Activated CD8-positive, alpha-beta memory T cell treated with anti-CD3 and anti-CD28 coated beads, Interleukin-2, amount 50 U/mL, for 1 hour (primary cell): ENCODE measurements around the gene ERBB2.
"Not testable (repeated sequence)": the region's sequence is repeated elsewhere in the genome, so short reads cannot be mapped to it uniquely, and the experiment has no call there.

Experiments
- DNase-seq: peaks from one replicate; pipeline ENCODE4 v3.0.0-alpha.2; 2020; ENCODE audit errors: extremely low read depth

The ERBB2 gene

DNA sequence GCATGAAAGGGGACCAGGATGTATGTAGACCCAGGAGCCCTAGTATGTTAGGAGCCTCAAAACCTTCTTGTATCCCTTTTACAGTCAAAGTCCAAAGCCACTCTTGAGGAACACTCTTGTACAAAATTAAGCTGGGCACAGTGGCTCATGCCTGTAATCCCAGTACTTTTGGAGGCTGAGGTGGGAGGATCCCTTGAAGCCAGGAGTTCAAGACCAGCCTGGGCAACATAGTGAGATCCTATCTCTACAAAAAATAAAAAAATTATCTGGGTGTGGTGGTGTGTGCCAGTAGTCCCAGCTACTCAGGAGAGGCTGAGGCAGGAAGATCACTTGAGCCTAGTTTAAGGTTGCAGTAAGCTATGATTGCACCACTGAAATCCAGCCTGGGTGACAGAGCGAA is 26.1 kb downstream of the ERBB2 start:
- not testable (repeated sequence) for DNase-seq

DNA sequence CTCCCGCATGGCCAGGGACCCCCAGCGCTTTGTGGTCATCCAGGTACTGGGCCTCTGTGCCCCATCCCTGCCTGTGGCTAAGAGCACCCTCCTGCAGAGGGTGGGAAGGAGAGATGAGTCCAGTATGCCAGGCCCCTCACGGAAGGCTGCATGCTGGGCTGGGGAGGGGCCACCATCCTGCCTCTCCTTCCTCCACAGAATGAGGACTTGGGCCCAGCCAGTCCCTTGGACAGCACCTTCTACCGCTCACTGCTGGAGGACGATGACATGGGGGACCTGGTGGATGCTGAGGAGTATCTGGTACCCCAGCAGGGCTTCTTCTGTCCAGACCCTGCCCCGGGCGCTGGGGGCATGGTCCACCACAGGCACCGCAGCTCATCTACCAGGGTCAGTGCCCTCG is 26.8 kb downstream of the ERBB2 start:
- DNase-seq: no peak

DNA sequence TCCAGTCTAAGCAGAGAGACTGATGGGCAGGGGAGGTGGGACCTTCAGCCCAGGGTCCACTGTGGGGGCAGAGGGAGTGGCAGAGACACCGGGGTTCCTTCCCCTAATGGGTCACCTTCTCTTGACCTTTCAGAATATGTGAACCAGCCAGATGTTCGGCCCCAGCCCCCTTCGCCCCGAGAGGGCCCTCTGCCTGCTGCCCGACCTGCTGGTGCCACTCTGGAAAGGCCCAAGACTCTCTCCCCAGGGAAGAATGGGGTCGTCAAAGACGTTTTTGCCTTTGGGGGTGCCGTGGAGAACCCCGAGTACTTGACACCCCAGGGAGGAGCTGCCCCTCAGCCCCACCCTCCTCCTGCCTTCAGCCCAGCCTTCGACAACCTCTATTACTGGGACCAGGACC is 27.7 kb downstream of the ERBB2 start:
- no peak for DNase-seq

DNA sequence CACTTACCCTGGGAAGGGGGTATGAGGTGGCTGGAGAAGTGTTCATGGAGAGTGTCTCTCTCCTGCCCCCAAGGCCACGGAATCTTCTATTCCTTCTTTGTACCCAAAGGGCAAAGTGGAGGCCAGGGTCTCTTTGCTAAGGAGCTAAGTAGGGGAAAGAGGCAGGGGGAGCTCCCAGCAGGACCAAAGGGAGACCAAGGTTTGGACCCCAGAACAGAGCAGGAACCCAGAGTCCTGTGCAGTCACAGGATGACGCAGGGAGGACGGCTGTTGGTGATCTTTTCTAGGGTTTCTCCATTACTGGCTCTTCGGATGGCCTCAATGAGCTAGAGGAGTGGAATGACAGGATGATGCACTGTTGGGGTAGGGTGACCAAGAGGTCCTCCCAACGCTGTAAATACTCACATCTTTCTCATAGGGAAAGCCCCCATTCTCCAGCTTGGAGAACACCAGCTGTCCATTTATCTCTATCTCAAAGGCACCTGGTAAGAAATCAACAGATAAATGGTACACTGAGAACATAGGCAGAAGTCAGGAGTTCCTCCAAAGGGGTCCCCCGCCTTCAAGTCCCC is 29.5 kb downstream of the ERBB2 start:
- DNase-seq: no peak

DNA sequence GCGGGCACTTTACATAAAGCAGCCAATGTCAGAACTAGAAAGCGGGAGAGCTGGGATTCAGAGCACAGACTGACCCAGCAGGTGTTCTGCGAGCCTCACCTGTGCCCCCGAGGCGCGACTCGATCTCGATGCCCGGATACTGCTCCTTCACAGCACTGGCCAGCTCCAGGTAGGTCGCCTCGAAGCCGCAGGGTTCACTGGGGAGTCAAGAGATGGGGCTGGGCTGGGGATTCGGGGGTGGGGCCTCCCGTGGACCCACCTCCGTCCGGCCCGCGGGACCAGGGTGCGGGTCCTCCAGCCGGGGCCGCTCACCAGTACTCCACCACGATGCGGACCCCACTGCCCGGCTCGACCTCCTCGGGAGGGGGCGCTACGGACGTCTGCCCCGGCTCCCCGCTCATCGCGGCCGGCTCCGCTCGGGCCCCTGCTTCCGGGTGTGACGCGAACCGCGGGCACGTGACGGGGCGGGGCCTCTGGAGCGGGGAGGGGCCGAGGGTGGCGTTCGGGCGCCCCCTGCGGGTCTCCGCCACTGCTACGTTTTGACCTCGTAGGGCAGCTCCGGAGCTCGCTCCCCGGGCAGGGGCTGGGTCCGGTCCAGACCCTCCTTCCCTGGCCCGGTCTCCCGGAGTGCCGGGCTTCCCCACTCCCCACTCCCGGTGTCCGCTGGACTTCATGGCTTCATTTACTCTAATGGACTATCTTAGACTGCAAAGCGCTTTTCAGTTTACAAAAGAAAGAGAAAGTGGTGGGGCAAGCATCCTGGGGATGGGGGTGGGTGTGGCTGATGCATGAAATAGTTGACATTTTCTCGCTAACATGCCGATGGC is 30.4 kb downstream of the ERBB2 start, which contains the start of gene MIEN1:
Gene MIEN1, minus strand, starts transcription at position 438 of the 827 bp plus-strand sequence. Its CDS starts 37 bp downstream, at position 401.
- peak; percentile 77 for DNase-seq

DNA sequence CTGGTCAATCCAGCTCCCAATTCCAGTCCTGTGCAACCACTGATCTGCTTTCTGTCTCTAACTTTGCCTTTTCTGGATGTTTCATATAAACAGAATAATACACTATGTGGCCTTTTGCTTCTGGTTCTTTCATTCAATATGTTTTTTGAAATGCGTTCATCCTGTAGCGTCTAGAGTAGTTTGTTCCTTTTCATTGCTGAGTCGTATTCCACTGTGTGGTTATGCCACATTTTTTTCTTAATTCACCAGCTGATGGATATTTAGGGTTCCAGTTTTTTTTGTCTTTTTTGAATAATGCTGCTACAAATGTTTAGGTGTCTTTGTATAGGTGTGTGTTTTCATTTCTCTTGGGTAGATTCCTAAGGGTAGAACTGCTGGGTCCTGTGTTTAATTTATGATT is 32.7 kb downstream of the ERBB2 start:
- no peak for DNase-seq

DNA sequence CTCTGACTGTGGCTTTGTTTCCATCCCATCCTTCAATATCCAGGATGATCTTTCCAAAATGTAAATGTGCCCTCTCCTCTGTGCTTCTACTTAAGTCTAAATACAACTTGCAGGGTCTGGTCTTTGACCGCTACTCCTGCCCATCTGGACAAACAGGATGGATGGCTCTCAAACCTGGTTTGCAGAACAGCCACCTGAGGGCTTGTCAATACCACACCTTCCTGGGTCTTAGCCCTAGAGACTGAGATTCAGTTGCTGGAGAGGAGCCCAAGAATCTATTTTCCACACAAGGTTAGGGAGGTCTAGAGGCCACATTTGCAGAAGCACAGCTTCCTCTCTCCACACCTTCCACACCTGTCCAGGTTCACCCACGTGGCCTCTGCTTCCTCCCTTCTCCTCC is 36.0 kb downstream of the ERBB2 start:
- DNase-seq: no peak

DNA sequence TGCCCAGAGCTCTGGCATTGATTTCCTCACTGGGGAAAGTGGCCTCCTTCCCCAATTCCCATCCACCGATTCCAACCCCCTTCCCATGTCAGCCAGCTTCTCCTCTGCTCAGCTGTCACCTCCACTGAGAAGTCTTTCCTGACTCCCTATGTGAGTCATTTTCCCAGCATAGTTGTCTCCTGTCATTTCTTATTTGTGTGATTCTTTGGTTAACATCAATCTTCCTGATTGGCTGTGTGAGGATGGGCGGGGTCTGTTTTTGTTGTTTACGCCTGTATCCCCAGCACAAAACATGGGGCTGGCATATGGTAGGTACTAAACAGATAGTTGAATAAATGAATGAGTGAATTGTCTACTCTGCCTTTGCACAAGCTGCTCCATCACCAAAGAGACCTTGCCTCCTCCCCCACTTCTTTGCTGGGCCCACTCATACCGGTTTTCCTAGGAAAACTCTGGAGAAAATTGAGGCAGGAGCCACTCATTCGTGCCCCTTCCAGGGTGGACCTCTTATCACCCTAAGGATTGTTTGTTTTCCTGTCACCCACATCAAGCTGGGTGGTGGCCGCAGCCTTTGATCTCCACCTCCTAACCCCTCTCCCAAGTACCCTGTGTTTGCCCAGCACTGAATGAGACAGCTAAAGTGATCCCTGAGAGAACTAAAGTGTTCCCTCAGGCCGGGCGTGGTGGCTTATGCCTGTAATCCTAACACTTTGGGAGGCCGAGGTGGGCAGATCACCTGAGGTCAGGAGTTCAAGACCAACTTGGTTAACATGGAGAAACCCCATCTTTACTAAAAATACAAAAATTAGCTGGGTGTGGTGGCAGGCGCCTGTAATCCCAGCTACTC is 36.7 kb downstream of the ERBB2 start:
- DNase-seq: no peak

DNA sequence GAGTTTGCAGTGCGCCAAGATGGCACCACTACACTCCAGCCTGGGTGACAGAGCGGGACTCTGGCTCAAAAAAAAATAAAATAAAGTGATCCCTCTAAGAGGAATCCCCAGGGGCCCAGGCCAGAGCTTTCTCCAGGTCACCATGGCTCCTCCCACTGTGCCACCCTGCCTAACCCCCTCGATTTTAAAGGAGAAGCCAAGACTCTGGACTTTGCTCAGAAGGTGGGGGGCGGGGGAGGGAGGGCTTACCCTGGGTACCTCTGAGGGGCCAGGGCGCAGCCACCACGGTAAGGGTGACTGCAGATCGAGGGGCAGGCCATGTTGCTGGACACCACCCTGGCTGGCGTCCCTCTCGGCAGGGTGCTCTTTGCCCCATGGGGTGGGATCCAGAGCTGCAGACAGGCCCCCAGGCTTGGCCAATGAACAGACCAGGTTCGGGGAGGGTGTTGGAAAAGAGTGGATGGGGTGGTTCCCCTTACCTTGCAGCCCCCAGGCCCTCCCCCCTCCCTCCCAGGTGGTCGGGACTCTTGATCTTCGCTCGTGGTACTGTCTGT is 37.4 kb downstream of the ERBB2 start:
- DNase-seq: no peak

DNA sequence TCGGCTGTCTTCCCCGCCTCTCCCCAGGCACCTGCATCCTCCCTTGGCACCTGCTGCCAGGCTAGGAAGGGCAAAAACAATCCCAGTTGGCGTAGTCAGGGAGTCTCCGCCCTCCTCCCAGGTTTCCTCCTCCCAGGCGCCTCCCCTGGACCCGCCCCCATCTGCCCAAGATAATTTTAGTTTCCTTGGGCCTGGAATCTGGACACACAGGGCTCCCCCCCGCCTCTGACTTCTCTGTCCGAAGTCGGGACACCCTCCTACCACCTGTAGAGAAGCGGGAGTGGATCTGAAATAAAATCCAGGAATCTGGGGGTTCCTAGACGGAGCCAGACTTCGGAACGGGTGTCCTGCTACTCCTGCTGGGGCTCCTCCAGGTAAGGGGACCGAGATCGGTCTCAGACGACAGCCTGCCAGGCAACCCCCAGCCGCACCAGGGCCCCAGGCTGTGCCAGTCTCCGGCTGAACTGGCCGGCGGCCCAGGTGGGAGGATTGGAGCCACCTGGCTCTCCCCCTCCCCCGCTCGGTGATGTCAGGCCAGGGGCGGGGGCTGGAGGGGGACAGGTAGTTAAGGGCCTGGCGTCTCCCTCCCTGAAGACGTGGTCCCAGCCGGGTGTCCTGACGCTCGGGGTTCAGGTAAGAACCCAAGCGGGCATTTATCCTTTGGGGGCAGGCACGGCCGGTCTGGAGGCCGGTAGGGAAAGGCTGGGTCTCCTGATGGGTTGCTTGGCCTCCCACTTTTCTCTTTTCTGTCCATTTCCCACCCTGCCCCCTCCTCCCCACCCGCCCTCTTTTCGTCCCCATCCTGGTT is 38.1 kb downstream of the ERBB2 start, which contains the start of gene GRB7:
Gene GRB7, plus strand, starts transcription at position 179 of the 808 bp plus-strand sequence. CDS start 4,364 bp downstream, outside the sequence.
- no peak for DNase-seq

DNA sequence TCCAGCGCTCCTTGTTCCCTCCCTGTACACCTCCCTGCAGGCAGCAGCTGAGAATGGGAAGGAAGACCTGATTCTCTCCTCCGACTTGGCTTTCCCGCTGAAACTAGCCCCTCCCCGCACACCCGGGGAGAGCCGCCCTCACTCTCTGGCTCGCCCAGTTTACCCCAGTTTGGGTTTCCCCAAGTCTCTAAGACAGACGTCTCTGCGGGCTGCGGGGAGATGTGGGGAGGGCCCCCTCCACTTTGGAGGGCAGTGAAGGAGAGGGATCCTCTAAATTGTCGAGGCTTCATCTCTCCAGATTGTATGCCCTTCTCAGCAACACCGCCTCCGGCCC is 38.7 kb downstream of the ERBB2 start:
- DNase-seq: peak; percentile 16

DNA sequence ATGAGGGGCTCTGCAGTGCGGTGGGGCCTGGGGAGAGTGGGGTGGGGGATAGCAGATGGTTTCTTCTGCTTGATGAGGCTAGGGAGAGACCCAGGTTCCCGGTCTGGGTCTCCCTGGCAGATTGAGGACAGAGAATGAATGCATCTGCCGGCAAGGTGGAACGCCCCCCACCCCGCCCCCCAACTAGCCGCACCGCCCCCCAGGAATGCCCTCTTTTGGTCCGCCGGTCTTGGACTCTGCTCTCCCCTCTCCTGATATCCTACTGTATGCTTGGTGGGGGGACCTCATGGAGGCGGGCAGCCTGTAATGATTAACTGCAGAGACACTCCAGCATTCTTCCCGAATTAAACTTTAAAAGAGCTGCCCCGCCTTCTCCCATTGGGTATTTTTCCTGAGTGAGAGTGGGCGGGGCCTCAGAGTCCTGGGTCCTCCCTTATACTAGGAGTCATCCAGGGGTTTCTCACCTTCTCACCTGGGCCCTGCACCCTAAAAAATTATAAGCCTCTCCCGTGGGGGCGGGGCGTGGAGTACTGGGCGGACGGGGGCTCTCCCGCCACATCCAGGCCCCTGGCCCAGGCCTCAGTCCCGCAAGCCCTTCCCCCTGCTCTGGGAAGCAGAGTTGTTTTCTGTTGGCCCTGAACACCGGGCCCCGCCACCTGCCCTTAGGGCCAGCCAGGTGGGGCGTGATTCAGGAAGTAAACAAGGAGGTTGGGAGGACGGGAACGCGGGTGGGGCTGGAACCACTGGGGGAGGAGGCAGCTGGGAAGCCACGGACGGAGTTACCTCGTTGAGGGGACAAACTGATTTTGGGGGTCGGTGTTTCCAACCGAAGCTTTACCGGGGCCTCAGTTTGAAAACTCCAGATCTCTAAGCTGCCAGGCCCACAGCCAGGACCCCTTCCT is 39.4 kb downstream of the ERBB2 start:
- no peak for DNase-seq

DNA sequence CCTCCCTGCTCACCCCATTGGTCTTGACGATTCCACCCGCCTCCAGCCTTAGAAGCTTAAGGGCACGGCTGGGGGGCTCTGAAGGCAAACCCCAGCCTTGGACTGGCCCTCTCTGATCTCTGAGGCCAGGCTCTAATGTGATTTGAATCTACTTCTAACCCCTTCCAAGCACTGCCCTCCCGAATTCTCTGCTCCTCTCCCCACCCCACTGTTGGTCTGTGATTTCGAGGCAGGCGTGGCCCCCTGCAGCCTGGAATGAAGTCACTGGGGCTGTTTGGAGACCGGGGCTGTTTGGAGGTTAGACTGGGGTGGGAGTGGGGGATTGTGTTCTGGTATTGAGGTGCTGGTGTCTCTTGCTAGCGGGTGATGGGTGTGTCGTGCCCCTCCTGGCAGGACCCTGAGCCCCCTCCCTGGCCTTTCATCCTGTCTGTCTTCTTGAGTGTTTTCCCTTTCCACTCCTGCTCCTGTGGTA is 40.1 kb downstream of the ERBB2 start:
- no peak for DNase-seq

DNA sequence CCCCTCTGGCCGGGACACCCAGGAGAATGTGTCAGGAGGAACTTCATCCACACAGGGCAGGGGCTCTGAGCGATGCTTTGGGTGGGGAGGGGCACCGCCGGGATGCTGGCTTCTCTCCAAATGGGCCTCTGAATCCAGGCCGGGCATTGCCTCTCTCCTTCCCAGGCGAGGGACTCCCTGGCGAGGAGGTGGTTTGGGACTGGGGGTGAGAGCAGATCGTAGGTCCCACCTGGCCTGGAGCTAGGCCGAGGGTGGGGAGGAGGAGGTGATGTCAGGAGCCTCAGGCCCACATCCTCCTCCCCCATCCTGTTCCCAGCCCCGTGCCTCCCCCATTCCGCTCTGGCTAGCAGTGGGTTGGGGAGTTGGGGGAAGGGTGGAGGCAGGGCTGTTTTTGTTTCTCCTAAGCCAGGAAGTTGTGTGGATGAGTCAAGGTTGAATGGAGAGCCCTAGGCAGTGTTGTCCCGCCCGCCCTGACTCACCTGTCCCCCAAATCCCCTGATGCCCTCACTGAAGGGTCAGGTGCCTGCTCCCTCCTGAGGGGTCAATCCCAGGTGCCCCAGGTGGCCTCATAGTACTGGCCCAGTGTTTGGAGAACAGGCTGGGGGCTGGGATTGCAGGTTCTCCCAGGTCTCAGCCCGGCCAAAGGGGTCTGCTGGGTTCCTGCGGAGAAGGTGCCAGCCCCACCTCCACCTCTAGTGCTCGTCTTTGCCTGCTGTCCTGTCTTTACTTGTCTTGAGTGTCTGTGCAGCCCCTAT is 40.7 kb downstream of the ERBB2 start:
- no peak for DNase-seq

DNA sequence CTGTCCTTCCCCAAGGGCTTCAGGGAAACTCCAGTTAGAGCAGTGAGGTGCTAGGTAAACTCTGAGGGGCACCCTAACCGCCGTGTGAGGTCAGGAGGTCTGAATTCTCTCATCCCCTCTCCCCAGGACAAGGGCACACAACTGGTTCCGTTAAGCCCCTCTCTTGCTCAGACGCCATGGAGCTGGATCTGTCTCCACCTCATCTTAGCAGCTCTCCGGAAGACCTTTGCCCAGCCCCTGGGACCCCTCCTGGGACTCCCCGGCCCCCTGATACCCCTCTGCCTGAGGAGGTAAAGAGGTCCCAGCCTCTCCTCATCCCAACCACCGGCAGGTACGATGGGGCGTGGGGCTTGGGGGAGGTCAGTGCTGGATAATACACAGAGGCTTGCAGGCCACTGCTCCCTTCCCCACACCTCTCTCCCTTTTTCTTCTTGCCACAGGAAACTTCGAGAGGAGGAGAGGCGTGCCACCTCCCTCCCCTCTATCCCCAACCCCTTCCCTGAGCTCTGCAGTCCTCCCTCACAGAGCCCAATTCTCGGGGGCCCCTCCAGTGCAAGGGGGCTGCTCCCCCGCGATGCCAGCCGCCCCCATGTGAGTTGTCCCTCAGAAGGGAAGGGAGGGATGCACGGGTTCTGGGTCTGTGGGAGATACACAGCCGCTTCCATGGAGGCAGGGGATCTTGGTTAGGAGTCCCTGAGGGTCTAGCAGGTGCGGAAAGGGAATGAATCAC is 42.4 kb downstream of the ERBB2 start:
- DNase-seq: no peak

DNA sequence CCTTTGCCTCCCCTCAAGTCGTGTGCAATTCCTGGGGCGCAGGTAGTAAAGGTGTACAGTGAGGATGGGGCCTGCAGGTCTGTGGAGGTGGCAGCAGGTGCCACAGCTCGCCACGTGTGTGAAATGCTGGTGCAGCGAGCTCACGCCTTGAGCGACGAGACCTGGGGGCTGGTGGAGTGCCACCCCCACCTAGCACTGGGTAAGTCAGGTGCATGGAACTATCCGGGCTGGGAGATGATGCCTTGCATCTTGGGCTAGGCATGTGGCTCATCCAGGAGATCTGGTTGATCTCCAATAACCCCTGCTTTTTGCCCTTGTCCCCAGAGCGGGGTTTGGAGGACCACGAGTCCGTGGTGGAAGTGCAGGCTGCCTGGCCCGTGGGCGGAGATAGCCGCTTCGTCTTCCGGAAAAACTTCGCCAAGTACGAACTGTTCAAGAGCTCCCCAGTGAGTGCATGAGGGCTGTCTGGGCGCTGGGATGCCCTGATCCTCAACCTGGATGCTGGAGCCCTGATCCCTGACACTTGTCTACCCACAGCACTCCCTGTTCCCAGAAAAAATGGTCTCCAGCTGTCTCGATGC is 43.1 kb downstream of the ERBB2 start:
- DNase-seq: no peak

DNA sequence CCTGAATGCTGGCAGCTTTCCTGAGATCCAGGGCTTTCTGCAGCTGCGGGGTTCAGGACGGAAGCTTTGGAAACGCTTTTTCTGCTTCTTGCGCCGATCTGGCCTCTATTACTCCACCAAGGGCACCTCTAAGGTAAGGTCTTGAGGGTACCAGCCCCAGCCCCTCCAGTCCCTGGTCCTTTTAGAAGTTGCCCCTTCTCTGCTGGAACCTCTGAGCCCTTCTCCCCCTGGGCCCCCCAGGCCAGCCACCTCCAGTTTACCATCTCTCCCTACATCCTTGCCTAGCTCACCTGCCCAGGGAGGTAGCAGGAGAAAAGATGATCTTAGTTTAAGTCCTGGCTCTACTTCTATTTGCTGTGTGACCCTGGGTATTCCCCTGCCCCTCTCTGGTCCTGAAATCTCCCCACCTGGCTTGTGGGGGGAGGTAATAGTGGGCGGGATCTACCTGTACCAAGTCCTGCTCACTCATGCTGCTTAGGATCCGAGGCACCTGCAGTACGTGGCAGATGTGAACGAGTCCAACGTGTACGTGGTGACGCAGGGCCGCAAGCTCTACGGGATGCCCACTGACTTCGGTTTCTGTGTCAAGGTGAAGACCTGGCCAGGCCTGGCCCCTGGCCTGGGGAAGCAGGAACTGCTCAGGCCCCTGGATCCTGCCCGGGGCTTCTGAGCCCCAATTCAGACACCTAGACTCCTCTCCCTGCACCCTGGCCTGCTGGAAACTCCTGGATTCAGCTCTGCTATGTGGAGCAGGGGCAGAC is 44.4 kb downstream of the ERBB2 start:
- DNase-seq: no peak

DNA sequence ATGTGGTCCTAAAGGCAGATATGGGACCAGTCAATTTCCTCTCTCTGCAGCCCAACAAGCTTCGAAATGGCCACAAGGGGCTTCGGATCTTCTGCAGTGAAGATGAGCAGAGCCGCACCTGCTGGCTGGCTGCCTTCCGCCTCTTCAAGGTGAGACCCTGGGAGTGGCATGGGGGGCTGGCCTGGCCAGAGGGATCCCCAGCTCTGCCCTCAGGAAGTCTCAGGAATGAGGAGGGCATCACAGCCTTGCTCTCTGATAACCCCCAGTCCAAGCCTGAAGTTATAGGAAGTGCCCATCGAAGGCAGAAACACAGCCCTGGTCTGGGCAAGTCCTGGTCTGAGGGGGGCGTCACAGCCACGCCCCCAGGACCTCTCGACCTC is 45.0 kb downstream of the ERBB2 start:
- no peak for DNase-seq
